Stomach (tissue), 9 donors: ENCODE results near the gene TBC1D9B. TPM values are rescaled to one million over a fixed set of nuclear protein-coding genes. Genes with fewer than 3 reads are reported as not detected.

Source experiments
- DNase-seq, 2 donors: peaks; one replicate each; pipeline versions ENCODE4 v3.0.0 to v3.0.0-alpha.2; 2013 to 2019
- H3K27ac ChIP-seq, 5 donors: fragments of 200-600 bp in 4 of 5; sonication (generic) in 4 of 5; one replicate each; pipeline ENCODE4 v1.5.1; 2013 to 2019; ENCODE audit warnings: mild to moderate bottlenecking in 1 of 5, moderate library complexity in 1 of 5
- H3K27me3 ChIP-seq, 3 donors: fragments of 200-600 bp; sonication (generic); one replicate each; pipeline ENCODE4 v1.5.1; 2017 to 2019; ENCODE audit warnings: mixed run types in 1 of 3
- H3K36me3 ChIP-seq, 4 donors: fragments of 200-600 bp; sonication (generic); 1 replicate in 3 of 4; 2 replicates in 1 of 4; pipeline ENCODE4 v1.5.1; 2016 to 2019
- H3K4me1 ChIP-seq, 4 donors: fragments of 200-600 bp; sonication (generic); one replicate each; pipeline ENCODE4 v1.5.1; 2016 to 2019
- H3K4me3 ChIP-seq, 4 donors: fragments of 200-600 bp; sonication (generic) in 3 of 4; one replicate each; pipeline ENCODE4 v1.5.1; 2016 to 2019; ENCODE audit warnings: mild to moderate bottlenecking in 1 of 4
- H3K9me3 ChIP-seq, 4 donors: fragments of 200-600 bp; sonication (generic); one replicate each; pipeline ENCODE4 v1.5.1; 2016 to 2019
- EP300 ChIP-seq: sonication (generic); formaldehyde crosslinking; IDR thresholded peaks from one replicate; pipeline ENCODE4 v1.6.1; 2017; ENCODE audit warnings: antibody characterized with exemption
- POLR2A ChIP-seq, 4 donors: fragments of 450-650 bp; IDR thresholded peaks; one replicate each; pipeline ENCODE4 v1.6.1; 2016; ENCODE audit warnings: antibody characterized with exemption in 4 of 4, control low read depth in 2 of 4, mild to moderate bottlenecking in 1 of 4, moderate library complexity in 1 of 4
- POLR2AphosphoS5 ChIP-seq, 3 donors: sonication (generic); formaldehyde crosslinking; IDR thresholded peaks; one replicate each; pipeline ENCODE4 v1.6.1; 2016; ENCODE audit warnings: antibody characterized with exemption in 3 of 3
- WGBS, 5 donors: extraction: QIAGEN DNeasy Blood & Tissue Kit in 3 of 5; methylation state at CpG; one replicate each; pipeline versions ENCODE4 v1.1.5 to v1.1.7; 2013 to 2018; 5-methylcytosine and 5-hydroxymethylcytosine counted together
- intact Hi-C: fragments of 100-400 bp; cut with DNase I; formaldehyde crosslinking; loops from one replicate; pipeline ENCODE4 v1.15.1; 2023; ENCODE audit warnings: low total_unique reads
- polyA plus RNA-seq, 3 donors: library from polyadenylated mRNA; stranded (reverse); fragments of 200-250 nt; gene quantifications; one replicate each; pipeline ENCODE4 v1.2.3, GENCODE V29; 2013
- total RNA-seq, 5 donors: library from RNA; depleted of rRNA; stranded (reverse); fragments of >200 nt; gene quantifications; one replicate each; pipeline versions ENCODE4 v1.1.0 to v1.2.3, GENCODE V29; 2014 to 2016
- TF ChIP-seq, protein P1 (sequence below), 7 experiments: fragments of 450-650 bp in 4 of 7; fragments of 200-600 bp in 3 of 7; sonication (generic) in 3 of 7; IDR thresholded peaks; one replicate each; pipeline ENCODE4 v1.5.1; 2016 to 2019; ENCODE audit warnings: antibody characterized with exemption in 7 of 7, control low read depth in 2 of 7, mild to moderate bottlenecking in 1 of 7
- donor health status: healthy with polysubstance abuse.
- donor health status: Bipolar disorder and iron deficiency.
- donor health status: healthy.

Gene TBC1D9B
- total and polyA plus RNA-seq, 8 donors: 29.9 to 260 (median 60.1) TPM

DNA sequence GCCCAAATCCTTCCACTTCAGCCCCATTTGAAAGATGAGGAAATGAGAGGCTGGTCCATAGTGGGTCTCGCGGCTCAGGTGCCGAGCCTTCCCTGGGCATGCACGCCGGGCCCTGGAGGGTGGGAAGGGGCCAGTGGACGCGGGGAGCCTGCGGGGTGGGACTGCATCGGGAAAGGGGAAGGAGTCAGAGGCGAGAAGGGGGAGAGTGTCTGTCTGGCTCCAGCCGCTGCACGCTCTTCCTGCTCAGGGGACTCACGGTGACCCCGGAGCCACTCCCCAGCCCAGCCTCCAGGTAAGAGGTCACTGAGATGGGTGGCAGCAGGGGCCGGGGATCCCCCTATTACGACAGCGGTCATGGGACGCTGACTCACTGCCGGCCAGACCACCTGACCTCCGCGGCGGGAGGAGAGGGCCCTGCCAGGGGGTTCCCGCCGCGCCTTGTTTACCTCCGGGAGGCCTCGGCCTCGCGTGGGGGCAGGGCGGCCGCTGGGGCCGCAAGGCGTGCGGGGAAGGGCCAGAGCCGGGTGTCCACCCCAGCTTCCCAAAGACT, 88.9 kb downstream of the TBC1D9B start:
- DNase-seq: peak; percentile 98
- Histone ChIP-seq H3K4me3 (peak overlapping the region; percentile 65 to 100 (median 90)), H3K27me3 (no peaks in the 10 kb centered on the region), H3K36me3 (peaks cover 5 to 26% (median 24%) of the 10 kb centered on the region in 4 donors), H3K4me1 (peaks cover 56 to 65% (median 62%) of the 10 kb centered on the region in 4 donors), H3K9me3 (no peaks in the 10 kb centered on the region), H3K27ac (peak overlapping the region; percentile 91 to 100 (median 99))
- no peak for TF ChIP-seq POLR2A (IDR thresholded peaks at IDR 0.05)
- peak; percentile 85 for TF ChIP-seq EP300
- TF ChIP-seq POLR2AphosphoS5 (IDR thresholded peaks at IDR 0.05): peak; percentile 90 to 94 (median 93)
- TF ChIP-seq, protein P1, sequence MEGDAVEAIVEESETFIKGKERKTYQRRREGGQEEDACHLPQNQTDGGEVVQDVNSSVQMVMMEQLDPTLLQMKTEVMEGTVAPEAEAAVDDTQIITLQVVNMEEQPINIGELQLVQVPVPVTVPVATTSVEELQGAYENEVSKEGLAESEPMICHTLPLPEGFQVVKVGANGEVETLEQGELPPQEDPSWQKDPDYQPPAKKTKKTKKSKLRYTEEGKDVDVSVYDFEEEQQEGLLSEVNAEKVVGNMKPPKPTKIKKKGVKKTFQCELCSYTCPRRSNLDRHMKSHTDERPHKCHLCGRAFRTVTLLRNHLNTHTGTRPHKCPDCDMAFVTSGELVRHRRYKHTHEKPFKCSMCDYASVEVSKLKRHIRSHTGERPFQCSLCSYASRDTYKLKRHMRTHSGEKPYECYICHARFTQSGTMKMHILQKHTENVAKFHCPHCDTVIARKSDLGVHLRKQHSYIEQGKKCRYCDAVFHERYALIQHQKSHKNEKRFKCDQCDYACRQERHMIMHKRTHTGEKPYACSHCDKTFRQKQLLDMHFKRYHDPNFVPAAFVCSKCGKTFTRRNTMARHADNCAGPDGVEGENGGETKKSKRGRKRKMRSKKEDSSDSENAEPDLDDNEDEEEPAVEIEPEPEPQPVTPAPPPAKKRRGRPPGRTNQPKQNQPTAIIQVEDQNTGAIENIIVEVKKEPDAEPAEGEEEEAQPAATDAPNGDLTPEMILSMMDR (IDR thresholded peaks at IDR 0.05): no peak
- WGBS, 5 donors: 0 to 5% (median 1%) methylated on average over 18 to 35 of the region's 35 CpGs
- intact Hi-C loops: no loop called here

DNA sequence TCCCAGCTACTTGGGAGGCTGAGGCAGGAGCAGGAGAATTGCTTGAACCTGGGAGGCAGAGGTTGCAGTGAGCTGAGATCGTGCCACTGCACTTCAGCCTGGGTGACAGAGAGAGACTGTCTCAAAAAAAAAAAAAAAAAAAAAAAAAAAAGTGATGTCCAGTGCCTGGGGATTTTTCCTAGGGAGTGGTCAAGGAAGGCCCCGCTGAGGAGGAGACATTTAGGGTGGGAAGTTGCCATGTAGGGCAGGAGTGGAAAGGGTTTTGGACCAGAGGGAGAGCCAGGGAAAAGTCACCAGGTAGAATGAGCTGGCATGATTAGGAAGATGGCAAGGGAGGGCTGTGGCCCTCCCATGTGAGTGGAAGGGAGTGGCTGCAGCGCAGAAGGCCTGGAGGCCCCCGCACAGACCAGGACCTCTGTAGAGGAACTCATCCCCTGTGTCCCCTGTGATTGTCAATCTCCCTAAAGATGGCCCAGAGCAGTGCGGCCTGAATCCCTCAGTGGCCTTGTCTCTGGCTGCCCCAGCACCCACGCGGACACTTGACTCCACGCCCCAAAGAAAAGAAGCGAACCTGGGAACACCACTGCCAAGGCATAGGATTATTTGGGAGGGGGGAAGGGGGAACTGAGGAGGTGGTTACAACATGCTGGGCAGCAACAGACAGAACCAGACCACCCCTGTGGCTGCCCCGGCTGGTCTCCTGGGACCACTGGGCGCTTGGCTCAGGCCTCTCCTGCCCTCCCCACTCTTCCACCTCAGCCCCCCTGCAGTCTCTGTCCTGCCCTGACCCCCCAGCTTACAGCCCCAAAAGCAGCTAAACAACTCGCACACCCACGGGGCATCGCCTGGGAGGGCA, 89.6 kb downstream of the TBC1D9B start:
- Histone ChIP-seq H3K27me3 (no peaks in the 10 kb centered on the region), H3K4me3 (peak overlapping the region; percentile 65 to 100 (median 90)), H3K36me3 (peaks cover 0 to 25% (median 21%) of the 10 kb centered on the region in 4 donors), H3K4me1 (peaks cover 49 to 57% (median 55%) of the 10 kb centered on the region in 4 donors), H3K9me3 (no peaks in the 10 kb centered on the region), H3K27ac (peak overlapping the region; percentile 91 to 100 (median 99))
- peak in 1 of 3 donors; percentile 35 for TF ChIP-seq POLR2AphosphoS5 (IDR thresholded peaks at IDR 0.05)
- TF ChIP-seq EP300: no peak
- intact Hi-C loops: no loop called here
- DNase-seq: no peak
- 37 to 56% (median 49%) methylated on average over 12 to 14 of the region's 14 CpGs for WGBS, 5 donors

DNA sequence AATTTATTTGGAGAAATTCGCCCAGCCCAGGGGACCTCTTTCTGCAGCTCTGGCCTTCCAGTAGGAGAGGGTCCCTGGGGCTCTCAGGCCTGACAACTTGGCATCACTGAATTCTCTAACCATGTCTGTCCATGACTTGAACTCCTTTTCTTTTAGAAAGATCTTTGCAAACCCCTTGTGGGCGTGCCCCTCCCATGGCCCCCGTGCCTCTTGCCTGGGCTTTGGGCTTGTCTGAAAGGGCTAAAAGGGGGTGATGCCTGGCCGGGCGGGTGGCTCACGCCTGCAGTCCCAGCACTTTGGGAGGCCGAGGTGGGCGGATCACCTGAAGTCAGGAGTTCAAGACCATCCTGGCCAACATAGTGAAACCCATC, 90.2 kb downstream of the TBC1D9B start:
- Histone ChIP-seq H3K4me1 (peaks cover 43 to 51% (median 49%) of the 10 kb centered on the region in 4 donors), H3K27me3 (no peaks in the 10 kb centered on the region), H3K4me3 (peak overlapping the region; percentile 46 to 56 (median 54)), H3K27ac (peak overlapping the region; percentile 3 to 100 (median 91)), H3K9me3 (no peaks in the 10 kb centered on the region), H3K36me3 (peaks cover 0 to 25% (median 20%) of the 10 kb centered on the region in 4 donors)
- TF ChIP-seq EP300: no peak
- TF ChIP-seq, protein P1 (IDR thresholded peaks at IDR 0.05): no peak
- no peak for TF ChIP-seq POLR2A (IDR thresholded peaks at IDR 0.05)
- TF ChIP-seq POLR2AphosphoS5 (IDR thresholded peaks at IDR 0.05): no peak
- no peak for DNase-seq
- 79 to 85% (median 83%) methylated on average over 8 of the region's 8 CpGs for WGBS, 5 donors
- intact Hi-C loops: no loop called here

DNA sequence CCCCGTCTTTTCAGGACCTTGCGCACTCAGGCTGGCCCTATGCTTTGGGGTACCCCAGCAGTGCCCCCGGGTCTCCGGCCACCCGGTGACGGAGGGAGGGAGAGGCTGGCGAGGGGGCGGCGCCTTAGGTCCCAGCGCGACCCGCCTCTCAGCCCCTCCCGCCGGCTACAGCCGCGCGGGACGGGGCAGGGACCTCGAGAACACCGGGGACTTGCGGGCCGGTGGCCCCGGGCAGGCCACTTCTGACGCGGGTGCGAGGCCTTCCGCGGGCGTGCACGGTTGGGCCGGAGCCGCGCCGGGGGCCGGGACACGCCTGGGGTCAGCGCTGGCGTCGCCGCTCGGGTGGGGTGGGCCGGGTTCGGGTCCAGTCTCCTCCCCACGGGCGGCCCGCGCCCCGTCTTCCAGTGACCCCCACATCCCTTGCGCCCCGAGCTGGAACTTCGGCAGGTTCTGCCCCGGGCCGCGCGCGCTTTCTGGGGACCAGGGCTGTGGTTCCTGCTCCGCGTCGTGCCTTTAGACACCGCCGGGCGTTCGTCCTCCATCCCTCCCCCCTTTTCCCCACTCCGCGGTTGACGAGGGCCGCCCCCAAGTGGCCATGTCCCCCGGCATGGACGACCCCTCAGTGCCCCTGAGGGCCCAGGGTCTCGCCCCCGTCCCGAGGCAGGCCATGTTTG, 90.8 kb downstream of the TBC1D9B start:
- Histone ChIP-seq H3K4me3 (peak overlapping the region; percentile 46 to 56 (median 54)), H3K27me3 (no peaks in the 10 kb centered on the region), H3K4me1 (peaks cover 38 to 46% (median 44%) of the 10 kb centered on the region in 4 donors), H3K36me3 (peaks cover 0 to 27% (median 22%) of the 10 kb centered on the region in 4 donors), H3K27ac (peak overlapping the region; percentile 23 to 100 (median 91)), H3K9me3 (no peaks in the 10 kb centered on the region)
- WGBS, 5 donors: 1 to 4% (median 2%) methylated on average over 18 to 72 of the region's 72 CpGs
- intact Hi-C loops: no loop called here
- peak in 1 of 2 donors; percentile 74 for DNase-seq
- TF ChIP-seq POLR2A (IDR thresholded peaks at IDR 0.05) (no peak), EP300 (no peak), POLR2AphosphoS5 (IDR thresholded peaks at IDR 0.05) (no peak)
- TF ChIP-seq, protein P1 (IDR thresholded peaks at IDR 0.05): no peak
